CD4-positive, alpha-beta T cell treated with Interferon alpha-2 for 1 hour (primary cell): ENCODE results near the gene SLC12A8.
"Not testable (repeated sequence)": the region's sequence is repeated elsewhere in the genome, so short reads cannot be mapped to it uniquely, and the experiment has no call there.

Experiments
- DNase-seq, 2 donors: peaks; one replicate each; pipeline ENCODE4 v3.0.0-alpha.2; 2020 to 2022

Gene SLC12A8

DNA sequence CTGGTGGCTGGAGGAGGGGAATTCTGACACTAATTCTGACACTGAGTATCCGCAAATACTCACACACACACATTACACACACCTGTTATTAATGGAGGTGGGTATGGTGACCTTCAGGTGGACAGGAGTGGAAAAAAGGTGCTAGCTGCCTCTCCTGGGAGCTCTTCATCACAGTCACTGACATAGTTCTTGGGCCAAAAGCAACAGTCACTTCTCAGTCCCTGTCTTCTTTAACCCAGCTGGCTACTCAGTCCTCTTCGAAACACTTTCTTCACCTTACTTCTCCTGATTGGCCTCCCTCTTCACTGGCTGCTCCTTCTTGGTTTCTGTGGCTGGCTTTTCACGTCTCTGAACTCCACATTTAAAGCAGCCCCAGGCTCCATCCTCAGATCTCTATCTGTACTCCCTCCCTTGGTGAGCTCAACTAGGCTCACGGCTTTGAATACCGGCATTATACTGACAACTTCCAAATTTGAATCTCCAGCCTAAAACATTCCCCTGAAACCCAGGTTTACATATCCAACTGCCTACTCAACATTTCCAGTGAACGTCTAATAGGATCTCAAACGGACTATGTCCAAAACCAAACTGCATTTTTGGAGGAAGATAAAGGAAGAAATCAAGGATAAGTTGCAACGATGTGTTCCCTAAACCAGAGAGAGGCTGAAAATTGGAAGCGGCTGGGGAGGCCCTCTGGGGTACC is 103.6 kb downstream of the SLC12A8 start:
- DNase-seq, result no peak

DNA sequence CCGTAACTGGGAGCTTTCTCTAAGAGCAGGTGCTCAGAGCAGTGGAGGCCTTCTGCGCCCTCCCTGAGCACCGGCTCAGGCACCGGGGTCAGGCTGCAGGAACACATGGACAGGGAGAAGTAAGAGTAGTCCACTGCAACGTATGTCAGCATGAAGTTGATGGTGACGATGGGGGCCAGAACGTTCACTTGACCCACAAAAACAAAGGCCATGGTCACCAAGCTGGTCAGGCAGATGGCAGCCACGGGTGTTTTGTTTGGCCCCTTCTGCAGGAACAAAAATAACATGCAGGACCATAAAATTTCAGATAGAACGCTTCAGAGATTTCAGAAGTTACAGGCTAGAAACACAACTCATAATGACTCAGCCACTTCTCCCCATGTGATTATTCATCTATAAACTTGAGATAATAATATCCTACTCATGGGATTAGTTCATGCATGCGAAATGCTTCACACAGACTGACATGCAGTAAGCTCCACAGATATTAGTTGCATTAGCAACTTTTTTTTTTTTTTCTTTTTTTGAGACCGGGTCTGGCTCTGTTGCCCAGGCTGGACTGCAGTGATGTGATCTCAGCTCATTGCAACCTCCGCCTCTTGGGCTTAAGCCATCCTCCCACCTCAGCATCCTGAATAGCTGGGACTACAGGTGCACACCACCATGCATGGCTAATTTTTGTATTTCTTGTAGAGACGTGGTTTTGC is 104.5 kb downstream of the SLC12A8 start:
- no peak for DNase-seq

DNA sequence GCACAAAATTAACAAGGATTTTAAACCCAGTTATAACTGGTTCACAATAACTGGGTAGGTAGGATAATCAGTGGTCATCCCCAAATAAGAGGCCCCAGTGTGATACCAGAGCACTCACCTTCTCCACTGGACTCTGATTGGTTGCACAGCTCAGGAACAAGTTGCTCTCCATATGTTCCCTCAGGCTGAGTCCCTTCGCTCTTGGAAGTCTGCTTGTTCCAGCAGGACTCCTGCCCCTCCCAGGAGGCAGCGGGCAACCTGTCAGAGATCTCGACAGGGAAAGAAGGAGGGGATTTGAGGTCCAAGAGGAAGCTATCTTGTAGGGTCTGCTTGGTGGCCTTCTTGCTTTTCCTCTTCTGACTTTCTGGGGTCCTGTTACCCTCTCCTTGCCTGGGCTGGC is 105.2 kb downstream of the SLC12A8 start:
- no peak for DNase-seq

DNA sequence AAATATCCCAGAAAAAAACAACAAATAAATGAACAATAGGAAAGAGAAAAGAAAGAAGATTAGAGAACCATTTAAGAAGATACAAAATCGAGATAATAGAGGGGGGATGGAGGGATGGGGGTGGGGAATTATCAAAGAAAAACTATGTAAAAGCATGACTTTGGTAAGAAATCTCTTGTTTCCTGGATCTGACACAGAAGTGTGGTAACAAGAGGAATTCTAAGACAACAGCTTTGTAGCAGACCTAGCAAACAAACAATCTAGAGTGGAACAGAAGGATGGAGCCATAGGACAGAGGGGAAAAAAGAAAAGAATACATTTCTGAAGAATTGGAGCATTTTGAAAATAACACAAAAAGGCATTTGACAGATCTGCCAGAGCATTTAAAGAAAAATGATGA is 107.4 kb downstream of the SLC12A8 start:
- no peak for DNase-seq

DNA sequence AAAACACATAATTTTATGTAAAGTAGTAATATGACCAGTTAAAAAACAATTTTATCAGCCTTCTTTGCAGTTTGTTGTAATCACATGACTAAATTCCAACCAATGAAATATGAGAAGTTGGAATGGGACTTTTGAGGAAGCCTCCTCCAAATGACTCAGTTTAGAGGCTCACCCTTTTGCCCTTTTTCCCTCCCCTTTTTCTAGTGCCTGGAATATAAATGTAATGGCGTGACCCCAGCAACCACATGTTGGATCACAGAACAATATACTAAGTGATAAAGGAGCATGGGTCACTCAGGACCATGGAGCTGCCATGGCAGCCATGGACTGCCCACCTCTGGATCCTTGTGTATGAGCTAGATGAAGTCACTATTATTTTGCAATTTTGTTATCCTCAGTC is 107.9 kb downstream of the SLC12A8 start:
- DNase-seq, result no peak

DNA sequence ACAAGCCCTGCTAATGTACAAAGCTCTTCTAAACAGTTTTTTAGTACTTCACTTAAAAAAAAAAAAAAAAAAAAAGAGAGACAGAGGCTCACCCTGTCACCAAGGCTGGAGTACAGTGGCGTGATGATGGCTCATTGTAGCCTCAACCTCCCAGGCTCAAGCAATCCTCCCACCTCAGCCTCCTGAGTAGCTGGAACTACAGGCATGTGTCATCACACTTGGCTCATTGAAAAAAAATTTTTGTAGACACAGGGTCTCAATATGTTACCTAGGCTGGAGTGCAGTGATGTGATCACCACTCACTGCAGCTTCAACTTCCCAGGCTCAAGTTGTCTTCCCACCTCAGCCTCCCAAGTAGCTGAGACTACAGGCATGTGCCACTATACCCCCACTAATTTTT is 109.1 kb downstream of the SLC12A8 start:
- no peak for DNase-seq

DNA sequence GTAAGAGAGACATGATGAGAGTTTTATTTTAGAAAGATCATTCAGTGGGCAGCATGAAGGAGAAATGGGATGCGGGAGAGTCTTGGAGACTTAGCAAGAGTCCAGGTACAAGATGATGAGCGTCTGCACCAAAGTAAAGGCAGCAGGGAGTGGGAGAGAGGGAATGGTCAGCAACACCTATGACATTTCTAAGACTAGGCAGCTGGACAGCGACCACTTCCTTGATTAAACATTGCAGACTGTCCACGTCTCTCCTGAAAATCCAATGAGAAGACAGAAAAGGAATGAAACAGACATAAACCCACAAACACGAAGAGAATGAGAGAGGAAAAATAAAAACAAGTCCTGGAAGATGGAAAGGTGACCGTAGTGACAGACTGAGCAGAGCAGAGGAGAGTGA is 110.1 kb downstream of the SLC12A8 start:
- no peak for DNase-seq

DNA sequence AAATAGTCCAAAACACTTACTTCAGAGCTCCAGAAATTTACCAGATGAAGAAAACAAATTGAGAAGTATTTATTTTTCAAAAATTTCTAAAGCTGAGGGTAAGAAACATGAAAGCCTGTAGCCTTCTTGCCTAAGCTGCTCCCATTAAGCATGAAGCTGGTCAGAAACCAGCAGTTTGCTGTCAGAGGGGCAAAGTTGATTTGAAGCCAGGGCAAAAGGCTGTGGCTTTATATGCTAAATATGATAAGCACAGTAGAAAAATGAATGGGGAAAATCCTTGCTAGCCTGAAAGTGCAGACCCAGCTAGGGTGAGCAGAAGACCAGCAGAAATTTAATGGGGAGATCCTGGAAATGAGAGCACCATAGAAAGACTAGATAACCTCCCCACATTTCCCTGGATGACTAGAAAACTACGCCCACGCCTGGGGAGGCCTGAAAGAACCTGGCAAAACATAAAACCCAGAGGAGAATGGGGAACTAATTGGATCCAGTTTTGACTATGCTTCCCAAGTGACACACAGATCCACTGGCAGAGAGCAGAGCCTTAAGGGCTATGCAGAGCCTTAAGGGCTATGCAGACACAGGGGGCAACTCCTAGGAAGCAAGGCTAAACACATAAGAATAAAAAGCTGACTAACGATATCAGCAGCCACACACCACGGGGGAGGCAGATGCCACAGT is 113.8 kb downstream of the SLC12A8 start:
- DNase-seq, result no peak

DNA sequence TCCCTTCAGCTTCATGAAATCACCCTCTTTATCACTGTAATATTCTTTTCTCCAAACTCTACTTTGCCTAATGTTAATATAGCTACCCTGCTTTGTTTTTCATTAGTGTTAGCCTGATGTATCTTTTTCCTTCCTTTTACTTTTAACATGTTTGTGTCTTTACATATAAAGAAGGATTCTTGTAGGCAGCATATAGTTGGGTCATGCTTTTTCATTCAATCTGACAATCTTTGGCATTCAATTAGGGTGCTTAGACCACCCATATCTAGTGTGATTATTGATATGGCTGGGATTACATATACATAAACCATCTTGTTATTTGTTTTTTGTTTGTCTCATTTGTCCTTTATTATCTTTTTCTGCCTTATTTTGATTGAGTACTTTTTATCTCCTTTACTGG is 121.9 kb downstream of the SLC12A8 start:
- DNase-seq, result no peak

DNA sequence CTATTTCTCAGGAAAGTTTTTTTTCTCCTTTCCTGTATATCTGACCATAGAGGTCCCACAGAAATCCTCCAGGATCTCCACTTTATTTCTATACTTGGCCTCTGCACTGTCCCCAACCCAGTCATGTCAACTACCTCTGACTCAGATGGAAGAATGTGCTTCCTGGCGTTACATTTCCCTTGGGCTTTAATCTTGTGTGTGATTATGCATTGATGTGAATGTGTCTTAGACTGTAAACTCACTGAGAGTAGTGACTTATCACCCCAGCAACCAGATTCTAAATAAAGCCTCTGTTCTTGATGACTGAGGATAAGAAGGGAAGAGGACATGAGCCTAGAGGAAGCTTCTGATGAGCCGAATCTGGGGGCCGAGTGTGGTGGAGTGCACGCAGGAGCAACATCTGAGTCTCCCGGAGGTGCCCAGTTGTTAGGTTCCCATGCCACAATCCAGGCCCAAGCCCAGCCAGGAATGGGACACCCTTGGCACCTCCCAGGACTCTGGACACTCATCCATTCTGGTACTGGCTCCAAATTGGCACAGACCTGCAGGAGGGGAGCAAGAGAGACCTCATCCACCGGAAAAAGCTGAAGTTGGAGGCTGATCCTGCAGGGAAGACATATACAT is 124.7 kb downstream of the SLC12A8 start:
- DNase-seq, result no peak

DNA sequence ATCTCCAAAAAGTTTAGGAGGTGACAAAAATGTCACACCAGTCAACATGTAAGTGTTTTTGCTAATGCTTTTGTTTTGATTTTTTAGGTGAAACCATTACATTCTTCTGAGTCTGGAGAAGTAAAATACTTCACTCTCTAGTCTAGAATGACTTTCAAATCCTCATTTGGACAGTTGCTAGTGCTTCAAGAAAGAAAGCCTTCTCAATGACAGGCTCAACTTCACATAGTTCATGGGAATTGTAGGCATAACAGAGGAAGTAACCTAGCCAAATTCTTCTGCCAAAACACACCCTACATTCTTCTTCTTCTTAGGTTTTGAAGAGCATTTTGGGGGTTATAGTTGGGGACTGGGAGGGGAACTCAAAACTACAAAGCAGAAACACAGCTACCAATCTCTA is 127.4 kb downstream of the SLC12A8 start:
- DNase-seq, result no peak

DNA sequence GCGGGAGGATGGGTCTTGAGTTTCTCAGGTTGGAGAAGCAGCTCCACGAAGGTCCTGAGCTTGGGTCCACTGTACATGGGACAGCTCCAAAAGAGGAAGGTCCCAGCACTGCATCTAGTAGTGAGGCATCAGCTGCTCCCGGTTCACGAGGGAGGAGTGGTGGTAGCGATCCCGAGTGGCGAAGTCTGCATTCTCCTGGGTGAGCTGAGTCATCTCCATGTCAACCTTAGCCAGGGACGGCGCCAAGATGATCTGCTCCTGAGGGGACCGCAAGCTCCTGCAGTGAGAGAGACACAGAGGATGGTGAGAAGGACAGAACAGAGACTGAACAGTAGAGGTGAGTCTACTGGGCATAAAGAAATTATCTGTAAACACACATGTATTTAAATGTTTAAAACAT is 128.8 kb downstream of the SLC12A8 start:
- no peak for DNase-seq

DNA sequence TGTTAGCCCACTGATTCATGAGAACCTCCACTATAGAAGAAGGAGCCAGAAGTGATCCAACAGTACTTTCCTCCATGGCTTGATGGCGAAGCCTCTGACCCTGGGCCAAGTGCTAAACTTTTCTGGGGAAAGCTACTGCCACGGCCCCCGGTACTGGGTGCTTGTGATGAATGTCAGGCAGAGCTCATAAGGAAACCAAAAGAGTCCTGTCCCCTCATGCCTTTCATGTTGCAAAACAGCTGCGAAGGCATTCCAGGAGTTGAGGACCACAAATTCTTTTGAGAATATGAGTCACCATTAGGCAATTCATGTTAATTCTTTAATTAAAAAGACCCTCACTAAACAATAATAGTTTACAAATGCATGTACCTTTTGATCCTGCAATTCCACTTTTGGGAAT is 130.2 kb downstream of the SLC12A8 start:
- not testable (repeated sequence) for DNase-seq

DNA sequence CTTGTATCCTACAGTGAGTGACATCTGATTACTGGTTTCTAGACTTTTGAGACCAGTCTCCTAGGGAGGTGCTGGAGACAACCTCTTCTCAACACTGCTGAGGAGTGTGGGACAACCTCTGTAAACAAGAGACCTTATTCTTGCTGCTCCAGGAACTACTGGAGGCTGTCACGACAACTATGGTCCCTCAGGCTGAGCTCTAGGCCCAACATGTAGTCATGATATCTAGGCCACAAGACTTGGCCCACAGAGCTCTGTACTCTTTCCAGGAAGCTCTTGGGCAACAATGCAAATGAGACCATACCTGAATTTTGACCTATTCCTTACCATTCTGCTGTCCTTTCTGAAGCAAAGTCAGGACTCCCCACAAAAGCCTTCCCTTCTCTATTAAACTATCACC is 132.5 kb downstream of the SLC12A8 start:
- DNase-seq, result no peak

DNA sequence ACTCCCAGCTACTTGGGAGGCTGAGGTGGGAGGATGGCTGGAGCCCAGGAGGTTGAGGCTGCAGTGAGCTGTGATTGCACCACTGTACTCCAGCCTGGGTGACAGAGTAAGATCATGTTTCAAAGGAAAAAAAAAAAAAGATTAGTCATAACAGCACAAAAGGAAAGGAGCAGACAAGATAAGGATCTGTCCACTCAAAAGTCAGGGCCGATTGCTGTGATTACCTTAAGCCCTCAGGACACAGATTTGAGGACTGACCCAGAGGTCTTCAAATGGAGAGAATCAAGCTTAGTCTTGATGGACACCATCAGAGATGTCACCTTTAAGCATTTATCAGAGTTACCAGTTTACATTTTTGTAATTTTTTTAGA is 132.9 kb downstream of the SLC12A8 start:
- DNase-seq, result no peak

DNA sequence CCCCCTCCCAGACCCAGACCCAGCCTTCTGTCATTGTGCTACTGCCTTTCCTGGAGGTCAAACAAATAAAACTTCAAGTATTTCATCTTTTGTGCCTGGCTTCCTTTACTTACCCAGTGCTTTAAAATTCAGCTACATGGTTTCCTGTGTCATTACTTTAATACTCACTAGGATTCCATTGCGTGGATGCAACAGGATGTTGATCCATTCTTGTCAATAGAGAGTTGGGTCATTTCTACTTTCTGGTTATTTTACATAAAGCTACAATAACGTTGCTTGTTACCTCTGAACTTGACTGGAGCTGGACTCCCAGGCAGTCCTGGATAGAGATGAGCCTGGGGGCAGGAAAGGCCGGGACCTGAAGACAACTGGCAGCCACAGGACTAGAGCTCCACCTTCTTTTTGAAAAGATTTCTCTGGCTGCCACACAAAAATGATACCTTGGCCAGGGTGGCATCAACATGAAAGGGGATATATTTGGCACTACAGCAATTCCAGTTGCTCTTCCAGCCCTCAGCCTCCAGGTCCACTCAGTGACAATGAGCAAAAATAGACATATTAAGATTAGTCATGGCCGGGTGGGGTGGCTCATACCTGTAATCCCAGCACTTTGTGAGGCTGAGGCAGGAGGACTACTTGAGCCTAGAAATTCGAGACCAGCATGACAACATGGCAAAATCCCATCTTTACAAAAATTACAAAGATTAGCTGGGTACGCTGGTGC is 133.4 kb downstream of the SLC12A8 start:
- no peak for DNase-seq

DNA sequence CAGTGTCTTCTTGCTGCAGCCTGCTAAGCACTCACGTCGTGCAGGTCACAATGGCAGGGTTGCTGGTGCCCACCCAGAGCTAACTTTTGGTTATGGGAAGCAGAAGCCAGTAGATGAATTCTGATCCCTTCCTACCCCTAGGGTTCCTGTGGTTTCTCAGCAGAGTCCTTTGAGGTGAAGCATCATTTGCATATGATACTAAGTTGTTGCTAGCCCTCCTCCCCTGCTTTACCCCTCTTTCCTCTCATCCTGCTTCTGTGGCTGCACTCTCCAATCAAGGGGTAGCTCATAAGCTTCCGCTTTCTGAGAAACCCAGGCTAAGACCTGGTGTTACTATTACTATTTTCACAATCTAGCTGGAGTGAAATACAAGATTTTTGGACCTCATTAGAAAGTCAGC is 134.7 kb downstream of the SLC12A8 start:
- DNase-seq, result no peak

DNA sequence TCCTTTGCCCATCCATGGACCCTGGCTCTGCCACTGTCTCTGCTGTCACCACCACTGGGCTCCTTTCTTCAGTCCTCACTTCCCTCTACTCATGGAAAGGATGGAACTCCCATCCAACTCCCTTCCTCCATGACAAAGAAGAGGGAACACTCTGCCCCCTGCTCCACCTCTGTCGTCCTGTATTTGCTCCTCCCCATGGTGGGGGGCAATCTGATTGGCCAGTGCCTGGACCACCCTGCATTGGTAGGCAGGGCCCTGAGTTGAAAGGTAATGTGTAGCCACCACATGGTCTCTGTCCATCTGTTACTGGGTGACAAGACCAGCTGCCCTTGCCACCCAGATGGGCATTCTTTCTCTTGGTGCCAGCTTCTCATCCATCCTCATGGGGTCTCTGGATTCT is 136.1 kb downstream of the SLC12A8 start:
- DNase-seq, result no peak

DNA sequence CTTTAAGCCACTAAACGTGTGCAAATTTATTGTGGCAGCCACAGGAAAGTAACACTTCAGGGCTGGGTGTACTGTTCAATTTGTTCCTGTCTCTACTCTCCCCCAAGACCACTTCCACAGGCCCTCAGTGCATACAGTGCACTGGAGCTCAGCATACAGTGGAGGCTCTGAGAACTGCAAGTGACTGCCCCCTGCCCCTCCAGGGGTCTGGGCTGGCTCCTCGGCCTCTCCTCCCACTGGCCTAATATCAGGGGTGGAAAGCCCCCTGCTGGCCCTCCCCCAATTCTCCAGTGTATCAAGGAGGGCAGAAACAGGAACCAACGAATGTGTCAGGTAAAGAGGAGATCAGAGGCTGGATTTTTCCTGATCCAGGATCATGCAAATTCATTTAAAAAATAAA is 136.8 kb downstream of the SLC12A8 start:
- DNase-seq, result no peak

DNA sequence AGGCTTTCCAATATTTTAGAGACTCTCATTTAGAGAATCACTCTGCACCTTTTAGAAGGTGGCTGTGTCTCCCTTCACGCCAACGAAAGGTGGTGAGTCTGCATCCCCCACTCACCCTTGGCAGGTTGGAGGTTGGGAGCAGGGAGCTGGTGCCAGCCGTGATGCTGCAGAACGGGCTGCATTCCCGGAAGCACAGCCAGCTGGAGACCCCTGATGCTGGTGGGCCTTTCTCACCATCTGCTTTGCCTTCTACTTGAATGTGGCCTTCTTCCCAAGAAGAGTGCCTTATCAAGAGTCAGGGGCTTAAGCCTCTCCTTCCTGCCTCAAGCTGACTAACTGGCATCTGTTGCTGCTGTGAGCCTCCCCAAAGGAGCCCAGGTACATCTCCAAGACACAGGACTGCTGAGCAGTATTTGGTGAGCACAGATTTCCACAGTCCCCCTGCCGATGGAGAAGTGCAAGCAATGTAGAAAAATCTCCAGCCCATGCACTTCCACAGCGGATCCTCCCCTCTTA is 139.1 kb downstream of the SLC12A8 start:
- no peak for DNase-seq

DNA sequence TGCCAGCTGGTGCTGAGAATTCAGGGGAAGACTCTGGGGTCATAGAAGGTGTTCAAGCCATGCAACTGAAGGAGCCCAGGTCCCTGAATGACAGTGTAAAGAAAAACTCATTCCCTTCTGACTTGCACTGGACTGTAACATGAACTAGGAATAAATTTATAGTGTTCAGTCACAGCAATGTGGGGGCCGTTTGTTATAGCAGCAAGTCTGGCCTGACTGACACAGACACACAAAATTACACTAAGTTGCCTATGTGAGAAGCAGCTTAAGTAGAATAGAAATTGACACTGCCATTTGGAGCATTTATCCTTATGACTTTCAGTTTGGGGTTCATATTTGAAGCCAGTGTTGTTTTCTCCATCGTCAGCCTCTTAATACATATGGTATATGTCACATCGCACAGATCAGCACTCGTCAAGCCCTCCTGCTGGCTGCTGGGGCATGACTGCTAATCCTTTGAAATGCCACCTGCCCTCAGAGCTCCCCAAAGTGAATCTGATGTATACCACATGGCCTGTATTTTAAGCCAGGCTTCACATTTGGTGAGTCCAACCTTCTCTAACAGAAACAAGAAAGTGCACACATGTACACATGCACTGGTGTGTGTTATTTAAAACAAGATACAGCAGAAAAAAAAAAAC is 139.7 kb downstream of the SLC12A8 start:
- DNase-seq, result no peak

DNA sequence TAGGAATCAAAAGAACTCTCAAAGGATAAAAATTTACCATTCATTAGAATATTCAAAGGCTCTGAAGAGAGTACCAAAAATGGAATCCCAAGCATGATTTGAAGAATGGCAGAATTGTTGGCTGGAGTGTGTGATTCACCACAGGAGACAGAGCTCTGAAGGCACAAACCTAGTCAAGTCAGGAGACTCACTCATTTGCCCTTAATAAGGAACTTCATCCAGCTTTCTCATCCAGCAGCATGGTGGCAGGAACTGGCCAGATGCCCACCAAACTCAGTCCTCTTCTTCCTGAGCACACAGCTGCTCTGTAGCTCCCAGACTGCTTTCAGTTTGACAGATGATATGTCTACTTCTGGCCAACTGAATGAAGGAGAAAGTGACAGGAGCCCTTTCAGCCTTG is 140.2 kb downstream of the SLC12A8 start:
- DNase-seq, result no peak
